Fibroblast of the aortic adventitia (primary cell): Measurements from ENCODE around the gene EIF2B5. TPM values are rescaled to one million over a fixed set of nuclear protein-coding genes. Genes with fewer than 3 reads are reported as not detected.
"Not testable (repeated sequence)": the region's sequence is repeated elsewhere in the genome, so short reads cannot be mapped to it uniquely, and the experiment has no call there.

Experiments used
- DNase-seq: peaks from one replicate; pipeline ENCODE4 v3.0.0-alpha.2; 2010; ENCODE audit warnings: low read depth
- H3K4me3 ChIP-seq: 2 replicates; pipeline ENCODE4 v1.5.1; 2011; ENCODE audit warnings: low read depth, mild to moderate bottlenecking, control low read depth, low read length, moderate library complexity
- total RNA-seq: library from RNA; depleted of rRNA; stranded (reverse); fragments of >200 nt; gene quantifications from 2 replicates; pipeline ENCODE4 v1.2.3, GENCODE V29; 2012; ENCODE audit warnings: low replicate concordance
- TF ChIP-seq, protein P1 (sequence below): IDR thresholded peaks from 2 replicates; pipeline ENCODE4 v1.5.1; 2011; ENCODE audit warnings: mild to moderate bottlenecking, low read length, control low read depth, inconsistent platforms; ENCODE audit not compliant: insufficient read depth

Gene EIF2B5
- total RNA-seq, 1 donor, result 28.1 TPM

DNA sequence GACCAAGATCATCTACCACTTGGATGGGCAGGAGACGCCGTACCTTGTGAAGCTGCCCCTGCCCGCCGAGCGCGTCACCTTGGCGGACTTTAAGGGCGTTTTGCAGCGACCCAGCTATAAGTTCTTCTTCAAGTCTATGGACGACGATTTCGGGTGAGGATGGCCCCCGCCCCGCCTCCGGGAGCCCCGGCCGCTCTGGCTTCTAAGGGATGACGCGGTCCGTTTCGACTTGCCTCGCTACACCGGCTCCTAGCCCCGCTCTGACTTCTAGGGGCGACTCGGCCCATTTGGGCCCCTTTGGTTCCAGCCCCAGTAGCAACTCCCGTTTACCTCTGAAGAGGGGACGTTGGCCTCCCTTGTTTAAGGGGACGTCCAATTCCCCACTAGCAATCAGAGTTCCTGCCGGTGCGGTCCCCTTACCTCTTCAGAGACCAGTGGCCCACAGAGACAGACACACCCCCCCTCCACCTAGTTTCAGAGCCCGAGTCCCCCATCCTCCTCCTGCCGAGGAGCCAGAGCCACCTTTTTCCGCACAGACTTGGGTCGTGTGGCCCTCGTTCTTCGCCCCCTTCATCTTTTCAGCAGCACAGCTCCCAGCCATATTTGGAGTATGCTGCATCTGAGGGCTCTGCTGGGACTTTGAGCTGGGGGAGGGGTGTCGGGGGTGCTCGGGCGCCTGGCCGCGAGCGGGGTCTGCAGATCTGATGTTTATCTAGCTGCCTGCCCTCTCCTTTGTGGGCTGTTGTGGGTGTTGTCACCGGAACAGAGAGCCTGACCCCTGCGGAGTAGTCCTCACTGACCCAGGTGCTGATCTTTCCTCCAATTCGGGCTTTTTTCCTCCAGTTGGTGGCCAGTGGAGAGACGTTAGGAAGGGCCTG, 20.7 kb downstream of the EIF2B5 start:
- no peak for DNase-seq
- TF ChIP-seq, protein P1, sequence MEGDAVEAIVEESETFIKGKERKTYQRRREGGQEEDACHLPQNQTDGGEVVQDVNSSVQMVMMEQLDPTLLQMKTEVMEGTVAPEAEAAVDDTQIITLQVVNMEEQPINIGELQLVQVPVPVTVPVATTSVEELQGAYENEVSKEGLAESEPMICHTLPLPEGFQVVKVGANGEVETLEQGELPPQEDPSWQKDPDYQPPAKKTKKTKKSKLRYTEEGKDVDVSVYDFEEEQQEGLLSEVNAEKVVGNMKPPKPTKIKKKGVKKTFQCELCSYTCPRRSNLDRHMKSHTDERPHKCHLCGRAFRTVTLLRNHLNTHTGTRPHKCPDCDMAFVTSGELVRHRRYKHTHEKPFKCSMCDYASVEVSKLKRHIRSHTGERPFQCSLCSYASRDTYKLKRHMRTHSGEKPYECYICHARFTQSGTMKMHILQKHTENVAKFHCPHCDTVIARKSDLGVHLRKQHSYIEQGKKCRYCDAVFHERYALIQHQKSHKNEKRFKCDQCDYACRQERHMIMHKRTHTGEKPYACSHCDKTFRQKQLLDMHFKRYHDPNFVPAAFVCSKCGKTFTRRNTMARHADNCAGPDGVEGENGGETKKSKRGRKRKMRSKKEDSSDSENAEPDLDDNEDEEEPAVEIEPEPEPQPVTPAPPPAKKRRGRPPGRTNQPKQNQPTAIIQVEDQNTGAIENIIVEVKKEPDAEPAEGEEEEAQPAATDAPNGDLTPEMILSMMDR, result no peak
- peak overlapping the region; percentile 97 for H3K4me3 ChIP-seq

DNA sequence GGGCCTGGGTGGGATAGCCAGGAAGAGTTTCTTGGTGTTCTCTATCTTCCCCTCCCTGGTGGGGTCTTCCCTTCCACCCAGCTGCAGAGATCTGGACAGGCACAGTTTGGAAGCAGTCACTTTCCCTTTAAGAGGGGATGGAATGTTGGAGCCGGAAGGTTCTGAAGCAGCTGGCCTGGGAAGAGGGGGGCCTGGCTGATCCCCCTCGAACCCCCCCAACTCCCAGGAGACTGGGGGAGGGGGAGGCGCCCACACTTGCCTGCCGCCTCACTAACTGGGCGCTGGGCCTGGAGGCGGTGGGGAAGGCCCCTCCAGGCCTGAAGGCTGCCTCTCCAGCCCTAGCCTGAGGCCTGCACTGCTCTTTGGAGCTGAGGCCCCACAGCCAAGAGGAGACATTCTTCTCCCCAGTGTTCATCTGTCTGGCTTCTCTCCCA, 21.4 kb downstream of the EIF2B5 start:
- peak overlapping the region; percentile 97 for H3K4me3 ChIP-seq
- TF ChIP-seq, protein P1, result no peak
- peak; percentile 83 for DNase-seq

DNA sequence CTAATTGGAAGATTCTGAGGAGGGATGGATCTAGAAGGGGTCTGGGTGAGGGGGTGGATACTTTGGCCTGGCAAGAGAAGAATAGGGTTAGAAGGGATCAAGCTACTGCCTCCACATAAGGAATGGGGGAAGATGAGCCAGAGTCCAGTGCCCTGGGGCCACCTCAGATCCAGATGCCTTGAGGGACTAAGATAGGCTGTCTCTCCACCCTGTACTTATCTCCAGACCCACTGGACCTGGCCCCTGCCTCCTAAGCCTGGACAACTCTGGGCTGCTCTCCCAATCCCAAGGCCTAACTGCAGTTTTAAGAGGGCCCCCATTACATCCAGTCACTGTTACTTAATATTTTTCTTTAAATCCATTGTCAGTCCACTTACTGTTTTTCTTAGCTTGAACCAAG, 22.0 kb downstream of the EIF2B5 start:
- no peak for DNase-seq
- TF ChIP-seq, protein P1, result no peak
- H3K4me3 ChIP-seq, result peak overlapping the region; percentile 97

DNA sequence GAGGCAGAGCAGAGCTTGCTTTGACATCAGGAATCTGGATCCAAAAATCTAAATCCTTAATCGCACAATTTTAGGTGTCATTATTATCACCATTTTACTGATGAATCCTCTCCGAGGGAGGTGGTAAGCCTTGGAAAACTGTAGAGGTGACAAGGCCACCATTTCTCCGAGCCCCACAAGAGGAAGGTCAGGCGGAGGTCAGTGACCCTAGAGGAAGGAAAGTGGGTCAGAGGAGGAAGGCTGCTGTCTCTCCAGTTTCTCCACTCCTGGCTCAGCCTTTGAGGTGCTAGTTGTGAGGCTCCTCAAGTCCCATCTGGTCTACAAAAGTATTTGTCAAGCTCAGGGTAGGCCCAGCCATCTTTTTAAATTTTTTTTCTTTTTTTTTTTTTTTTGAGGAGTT, 23.2 kb downstream of the EIF2B5 start:
- peak overlapping the region; percentile 97 for H3K4me3 ChIP-seq
- TF ChIP-seq, protein P1, result no peak
- no peak for DNase-seq

DNA sequence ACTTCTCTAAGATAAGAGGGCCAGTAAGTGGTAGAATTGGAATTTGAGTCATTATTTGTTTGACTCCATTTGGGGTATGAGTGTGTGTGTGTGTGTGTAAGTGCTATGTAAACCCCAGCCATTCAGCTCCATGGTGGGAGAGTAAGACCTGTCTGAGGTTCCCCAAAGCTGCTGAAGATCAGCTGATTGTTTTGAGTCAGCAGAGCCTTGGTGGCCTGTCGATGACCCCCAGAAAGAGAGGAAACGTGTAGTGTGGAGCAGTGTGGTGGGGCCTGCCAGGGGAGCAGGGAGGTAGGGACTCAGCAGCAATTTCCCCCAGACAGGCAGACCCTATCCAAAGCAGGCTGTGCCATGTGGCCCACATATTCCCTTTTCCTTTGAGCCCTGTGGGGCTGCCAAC, 25.3 kb downstream of the EIF2B5 start:
- DNase-seq, result peak; percentile 85
- TF ChIP-seq, protein P1, result no peak
- H3K4me3 ChIP-seq, result peak overlapping the region; percentile 47

DNA sequence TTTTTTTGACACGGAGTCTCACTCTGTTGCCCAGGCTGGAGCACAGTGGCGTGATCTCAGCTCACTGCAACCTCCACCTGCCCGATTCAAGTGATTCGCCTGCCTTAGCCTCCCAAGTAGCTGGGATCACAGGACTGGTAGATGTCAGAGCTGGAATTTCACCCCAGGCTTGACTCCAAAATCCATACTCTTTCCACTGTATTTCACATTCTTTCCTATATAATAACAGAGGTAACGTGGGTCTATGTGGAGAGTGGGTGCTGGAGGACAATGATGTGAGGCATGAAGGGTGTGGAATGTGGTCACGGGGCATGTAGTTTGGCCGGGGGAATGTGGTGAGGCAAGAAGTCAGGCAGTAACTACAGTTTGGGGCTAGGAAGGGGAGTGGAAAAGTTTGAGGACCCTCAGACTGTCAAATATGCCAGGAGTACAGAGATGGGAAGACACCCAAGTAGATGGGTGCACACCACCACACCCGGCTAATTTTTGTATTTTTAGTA, 27.5 kb downstream of the EIF2B5 start:
- peak; percentile 73 for DNase-seq
- H3K4me3 ChIP-seq, result not testable (repeated sequence)

DNA sequence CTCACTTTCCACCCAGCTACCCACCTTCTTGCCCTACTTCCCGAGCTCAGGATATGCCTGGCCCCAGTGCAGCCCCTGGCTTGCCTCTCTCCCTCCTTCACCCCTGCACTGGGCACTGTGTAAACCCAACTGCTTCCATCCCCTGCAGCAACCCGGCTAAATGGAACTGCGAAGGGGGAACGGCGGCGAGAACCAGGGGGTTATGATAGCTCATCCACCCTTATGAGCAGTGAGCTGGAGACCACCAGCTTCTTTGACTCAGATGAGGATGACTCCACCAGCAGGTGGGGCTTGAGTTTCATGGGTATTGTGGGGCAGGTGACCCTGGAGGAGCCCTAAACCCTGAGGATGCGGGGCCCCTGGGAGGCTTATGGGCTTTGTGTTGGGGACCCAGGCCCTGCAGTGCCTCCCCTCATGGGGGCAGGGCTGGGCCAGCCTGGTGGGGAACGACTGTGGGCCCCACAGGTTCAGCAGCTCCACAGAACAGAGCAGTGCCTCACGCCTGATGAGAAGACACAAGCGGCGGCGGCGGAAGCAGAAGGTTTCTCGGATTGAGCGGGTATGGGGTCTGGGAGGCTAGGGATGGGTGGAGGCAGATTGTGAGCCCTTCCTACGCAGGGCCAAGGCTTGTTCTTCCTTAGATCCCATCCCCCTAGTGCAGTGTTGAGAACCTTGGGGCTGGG, 29.6 kb downstream of the EIF2B5 start:
- DNase-seq, result no peak
- no peak overlapping the region for H3K4me3 ChIP-seq
- TF ChIP-seq, protein P1, result no peak
